Stimulated activated CD8-positive, alpha-beta memory T cell treated with anti-CD3 and anti-CD28 coated beads, Interleukin-15, amount 100 ng/mL, for 48 hours (primary cell): ENCODE data around the gene BCAS3.
"Not testable (repeated sequence)": the region's sequence is repeated elsewhere in the genome, so short reads cannot be mapped to it uniquely, and the experiment has no call there.

Experiments
- DNase-seq, 2 donors: peaks; one replicate each; pipeline ENCODE4 v3.0.0-alpha.2; 2020; ENCODE audit warnings: low read depth in 2 of 2

The BCAS3 gene

GRCh38 chr17:61000911-61001310, 323.3 kb downstream of the BCAS3 start:
- no peak for DNase-seq

DNA sequence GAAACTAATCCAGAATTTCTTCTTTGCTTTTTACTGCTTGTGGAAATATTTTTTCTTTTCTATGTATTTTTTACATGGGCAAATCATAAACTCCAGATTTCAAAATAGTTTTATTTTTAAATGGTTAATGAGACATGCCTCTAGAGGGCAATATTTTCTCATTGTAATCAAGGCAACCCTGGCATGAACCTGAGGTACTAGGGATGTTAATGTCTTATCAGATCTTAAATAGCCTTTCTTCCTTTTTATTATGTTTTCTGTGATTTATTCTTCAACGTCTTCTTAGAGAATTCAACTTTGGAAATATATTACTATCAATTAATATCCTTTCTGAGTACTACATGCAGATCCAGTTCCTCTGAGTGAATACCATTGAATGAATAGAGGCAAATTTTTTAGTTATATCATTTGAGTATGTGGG, 324.7 kb downstream of the BCAS3 start:
- no peak for DNase-seq

DNA sequence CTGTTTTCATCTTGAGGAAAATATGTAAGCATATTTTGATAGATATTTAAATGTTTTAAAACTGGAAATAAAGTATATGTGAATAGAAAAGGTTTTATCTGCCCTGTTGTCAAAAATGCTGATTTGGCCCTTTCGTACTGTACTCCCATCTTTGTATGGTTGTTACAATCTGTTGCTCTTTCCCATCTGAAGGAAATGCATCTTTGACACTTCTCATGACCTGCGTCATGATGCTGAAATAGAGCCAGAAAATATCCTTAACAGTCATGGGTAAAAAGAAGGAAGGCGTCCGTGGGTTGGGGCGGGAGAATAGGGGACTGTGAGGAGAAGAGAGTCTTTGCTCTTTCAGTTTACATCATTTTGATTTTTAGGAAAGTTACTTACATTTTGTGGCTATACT, 327.7 kb downstream of the BCAS3 start:
- DNase-seq: no peak

GRCh38 chr17:61005958-61006357, 328.3 kb downstream of the BCAS3 start:
- not testable (repeated sequence) for DNase-seq

GRCh38 chr17:61007980-61008379, 330.3 kb downstream of the BCAS3 start:
- DNase-seq: no peak

DNA sequence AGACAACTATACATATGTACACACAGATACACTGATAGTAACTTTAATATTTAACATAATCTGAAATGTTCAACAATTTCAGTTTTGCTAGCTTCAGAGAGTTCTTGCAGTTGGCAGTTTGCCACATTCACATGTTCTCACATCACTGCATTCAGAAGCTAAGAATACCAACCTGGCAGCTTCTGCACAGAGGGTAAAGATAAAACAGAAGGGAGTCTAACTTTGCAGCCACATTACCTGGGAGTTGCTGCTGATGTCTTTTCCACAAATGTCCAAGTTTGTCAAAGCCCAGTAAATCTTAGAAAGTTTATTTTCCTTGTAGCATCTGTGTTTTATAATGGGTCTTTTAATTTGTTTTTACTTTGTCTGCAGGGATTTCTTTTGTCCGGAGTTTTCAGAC, 332.0 kb downstream of the BCAS3 start:
- no peak for DNase-seq

DNA sequence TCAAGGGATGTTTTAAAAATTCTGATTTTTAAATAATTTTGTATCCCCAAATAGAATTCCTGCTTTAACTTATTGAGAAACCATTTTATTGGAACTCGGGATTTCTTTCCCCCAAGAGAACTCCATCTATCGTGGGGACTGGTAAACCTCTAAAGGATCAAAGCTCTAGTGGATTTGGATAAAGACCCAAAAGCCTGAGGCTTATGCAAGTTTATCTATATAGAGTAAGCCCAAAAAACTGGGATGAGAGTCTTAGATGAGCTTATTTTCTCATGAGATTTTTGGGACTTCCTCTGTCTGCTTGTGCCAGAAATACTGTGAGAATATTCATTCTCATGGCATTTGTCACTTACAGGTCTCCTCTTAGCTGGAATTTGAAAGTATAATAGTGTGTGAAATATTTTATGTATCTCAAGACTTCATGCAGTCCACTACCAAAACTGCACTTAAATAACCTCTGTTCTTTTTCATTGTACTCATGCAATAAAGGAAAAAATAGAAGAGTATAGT, 333.1 kb downstream of the BCAS3 start:
- DNase-seq: no peak

DNA sequence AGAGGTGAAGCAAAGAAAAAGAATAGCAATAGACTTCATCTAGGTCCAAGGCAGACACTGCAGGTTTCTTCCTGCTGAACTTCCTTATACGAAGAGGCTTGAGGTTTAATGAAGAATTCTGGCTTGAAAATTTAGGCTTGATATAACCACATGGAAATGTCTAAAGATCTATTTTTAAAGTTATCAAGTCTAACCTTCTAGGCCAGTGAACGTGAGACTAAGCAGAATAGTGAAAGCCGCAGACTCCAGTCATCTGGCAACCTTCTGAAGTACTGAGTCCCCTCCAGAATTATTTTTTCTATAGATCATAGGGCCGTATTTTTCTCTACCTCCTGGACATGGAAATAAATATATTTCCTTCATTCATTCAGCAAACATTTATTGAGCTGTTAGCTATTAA, 333.6 kb downstream of the BCAS3 start:
- no peak for DNase-seq

DNA sequence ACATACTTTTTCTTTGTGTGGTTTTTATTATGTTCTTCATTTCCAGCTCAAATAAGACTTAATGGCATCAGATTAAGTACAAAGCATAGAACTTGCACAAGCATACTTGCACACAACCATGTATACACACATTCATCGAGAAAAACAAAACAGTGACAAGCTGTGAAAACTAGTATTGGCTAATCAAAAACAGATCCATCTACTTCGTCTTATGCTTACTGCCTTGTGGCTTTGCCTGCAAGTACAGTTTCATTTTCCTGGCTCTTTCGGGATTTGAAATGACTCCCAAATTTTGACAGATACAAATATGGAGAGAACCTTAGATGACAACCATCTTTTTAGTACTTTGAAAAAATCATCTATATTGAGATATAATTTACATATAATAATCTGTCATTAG, 338.3 kb downstream of the BCAS3 start:
- DNase-seq: no peak

DNA sequence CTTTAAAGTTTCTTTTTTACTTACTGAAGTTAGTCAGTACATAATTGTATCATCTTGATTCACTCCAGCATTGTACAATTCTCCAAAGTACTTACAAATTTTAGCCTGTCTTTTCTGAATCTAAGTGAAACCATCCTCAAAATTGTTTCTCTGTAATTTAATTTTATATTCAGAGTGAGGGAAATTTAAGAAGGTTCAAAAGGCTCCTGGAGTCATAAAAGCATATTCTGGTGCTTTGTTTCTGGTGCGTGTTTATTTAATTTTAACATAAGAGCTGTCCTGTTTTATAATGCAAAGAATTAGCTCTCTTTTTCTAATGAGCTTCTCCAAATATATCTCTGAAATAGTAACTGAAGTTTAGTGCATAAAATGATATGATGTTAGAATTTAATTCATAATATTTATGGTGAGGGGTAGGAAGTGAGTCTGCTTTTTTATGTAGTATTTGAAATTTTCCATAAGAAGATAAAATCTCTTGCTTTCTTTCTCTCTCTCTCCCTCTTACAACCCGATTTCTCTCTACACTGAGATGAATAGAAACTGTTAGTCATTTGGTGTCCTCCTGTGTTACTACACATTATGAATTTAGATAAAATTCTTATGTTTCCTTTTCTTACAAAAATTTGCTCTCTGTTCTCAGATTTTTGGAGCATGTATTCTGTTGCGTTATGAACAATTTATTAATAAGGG, 339.8 kb downstream of the BCAS3 start:
- no peak for DNase-seq

DNA sequence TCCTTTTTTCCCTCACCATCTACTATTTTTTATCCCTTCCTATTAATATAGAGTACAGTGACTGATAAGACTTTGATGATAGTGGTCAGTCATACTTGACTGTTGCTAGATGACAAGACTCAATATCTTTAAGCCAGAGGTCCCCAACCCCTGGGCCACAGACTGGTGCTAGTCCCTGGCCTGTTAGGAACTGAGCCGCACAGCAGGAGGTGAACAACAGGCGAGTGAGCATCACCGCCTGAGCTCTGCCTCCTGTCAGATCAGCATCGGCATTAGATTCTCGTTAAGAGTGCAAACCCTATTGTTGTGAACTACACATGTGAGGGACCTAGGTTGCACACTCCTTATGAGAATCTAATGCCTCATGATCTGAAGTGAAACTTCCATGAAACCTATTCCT, 341.3 kb downstream of the BCAS3 start:
- no peak for DNase-seq

- no peak for DNase-seq
Measured at GRCh38 chr17:61023996-61024395, 346.3 kb downstream of the BCAS3 start.

DNA sequence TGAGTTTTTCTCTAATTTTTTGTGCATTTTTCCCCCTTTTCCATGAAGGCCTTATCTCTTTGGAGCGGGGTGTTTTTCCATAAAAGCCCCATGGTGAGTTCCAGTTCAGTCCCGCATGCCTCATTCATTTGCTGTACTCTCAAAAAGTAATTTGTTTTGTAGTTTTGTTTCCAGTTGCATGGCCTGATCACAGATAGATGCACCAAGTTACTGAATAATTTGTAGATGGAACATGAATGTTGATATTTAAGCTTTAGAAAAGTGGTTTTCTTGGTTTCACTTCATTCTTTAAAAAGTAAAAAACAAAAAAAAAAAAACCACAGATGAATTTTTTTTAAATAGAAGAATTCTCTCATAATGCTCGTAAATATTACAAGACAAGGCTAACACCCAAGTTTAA, 349.2 kb downstream of the BCAS3 start:
- no peak for DNase-seq

DNA sequence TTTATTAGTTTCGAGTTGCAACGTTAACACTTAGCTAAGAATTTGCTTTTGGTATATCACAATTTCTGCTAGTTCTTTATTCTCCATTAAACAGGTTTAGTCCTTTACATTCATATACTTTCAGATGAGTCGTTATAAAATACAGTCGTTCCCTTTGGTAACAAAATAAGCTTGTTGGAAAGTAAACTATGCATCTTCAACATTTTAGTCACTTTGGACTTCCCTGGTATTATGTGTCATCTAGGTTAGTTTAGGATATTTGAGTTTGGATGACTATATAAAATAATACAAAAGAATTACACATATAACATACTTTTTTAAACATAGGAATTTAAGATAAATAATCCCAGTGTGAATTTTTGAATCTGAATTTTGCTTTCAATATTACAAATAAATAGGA, 351.5 kb downstream of the BCAS3 start:
- DNase-seq: no peak

DNA sequence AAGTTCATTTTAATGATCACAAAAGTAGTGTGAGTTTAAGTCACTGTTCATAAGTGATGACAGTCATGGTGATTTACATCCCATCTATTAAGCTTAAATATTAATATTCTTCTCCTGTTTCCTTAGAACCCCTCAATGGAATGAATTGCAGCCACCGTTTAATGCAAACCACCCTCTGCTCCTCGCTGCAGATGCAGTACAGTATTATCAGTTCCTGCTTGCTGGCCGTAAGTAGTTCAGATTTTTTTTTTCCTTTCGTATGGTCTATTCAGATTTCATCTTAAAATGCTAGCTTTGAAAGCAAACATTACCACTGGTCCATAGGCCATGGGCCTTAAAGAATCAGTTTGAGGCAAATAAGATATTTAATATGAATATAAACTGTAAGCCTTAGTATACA, 363.0 kb downstream of the BCAS3 start:
- no peak for DNase-seq

DNA sequence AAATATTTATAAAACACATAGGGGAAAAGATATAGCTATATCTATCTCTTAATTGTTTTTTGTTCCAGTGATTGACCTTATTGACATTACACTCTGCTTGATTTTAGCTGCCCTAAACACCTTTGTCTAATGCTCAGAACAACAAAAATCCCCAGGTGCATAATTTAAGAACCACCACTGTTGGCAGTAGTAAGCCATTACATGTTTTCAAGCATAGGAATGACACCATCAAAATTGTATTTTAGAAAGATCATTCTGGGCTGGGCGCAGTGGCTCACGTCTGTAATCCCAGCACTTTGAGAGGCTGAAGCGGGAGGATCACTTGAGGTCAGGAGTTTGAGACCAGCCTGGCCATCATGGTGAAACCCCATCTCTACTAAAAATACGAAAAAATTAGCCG, 364.7 kb downstream of the BCAS3 start:
- not testable (repeated sequence) for DNase-seq

DNA sequence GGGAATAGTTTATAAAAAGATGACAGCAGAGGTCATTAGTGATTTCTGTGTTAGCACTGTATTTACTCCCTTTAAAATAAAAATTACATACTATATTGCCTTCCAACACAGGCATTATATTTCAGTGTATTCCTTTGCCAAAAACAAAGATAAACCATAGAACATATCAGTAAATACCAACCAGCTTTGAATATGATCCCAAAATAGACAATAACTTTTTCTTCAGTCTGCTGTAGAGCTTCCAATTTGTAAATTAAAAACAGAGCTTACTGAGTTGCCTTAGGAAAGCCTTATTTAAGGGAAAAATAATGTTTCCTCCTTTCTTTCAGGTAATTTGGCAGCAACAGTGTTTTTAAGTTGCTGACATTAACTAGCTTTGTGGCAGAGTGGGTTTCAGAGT, 369.9 kb downstream of the BCAS3 start:
- no peak for DNase-seq

DNA sequence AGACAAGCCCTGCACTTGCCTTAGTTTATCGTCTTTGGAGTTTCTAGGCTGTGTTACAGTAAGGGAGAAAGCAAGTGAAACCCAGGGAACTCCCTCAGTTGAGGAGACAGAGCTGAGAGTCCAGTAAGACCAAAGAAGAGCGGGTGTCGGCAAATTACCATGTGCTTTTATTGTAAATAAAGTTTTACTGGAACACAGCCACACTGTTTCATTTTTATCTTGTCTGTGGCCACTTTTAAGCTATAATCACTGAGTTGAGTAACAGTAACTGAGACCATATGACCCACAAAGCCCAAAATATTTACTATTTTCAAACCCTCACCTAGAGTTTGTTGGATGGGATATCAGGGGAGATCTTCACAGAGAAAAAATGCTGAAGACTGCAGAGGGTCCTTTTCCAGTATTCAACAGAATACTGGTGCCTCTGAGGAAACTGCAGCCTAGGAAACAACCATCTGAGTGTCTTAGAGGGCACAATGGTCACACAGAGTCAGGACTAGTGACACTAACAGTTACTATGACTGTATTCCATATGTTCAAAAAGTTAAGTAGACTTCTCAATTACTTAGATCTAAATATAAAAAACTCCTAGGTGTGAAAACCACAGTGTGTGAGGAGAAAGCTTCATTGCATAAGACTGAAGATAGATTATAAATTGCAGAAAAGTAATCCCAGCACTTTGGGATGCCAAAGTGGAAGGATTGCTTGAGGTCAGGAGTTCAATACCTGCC, 370.9 kb downstream of the BCAS3 start:
- no peak for DNase-seq

GRCh38 chr17:61053469-61053868, 375.8 kb downstream of the BCAS3 start:
- no peak for DNase-seq

GRCh38 chr17:61054436-61054835, 376.8 kb downstream of the BCAS3 start:
- DNase-seq: no peak

DNA sequence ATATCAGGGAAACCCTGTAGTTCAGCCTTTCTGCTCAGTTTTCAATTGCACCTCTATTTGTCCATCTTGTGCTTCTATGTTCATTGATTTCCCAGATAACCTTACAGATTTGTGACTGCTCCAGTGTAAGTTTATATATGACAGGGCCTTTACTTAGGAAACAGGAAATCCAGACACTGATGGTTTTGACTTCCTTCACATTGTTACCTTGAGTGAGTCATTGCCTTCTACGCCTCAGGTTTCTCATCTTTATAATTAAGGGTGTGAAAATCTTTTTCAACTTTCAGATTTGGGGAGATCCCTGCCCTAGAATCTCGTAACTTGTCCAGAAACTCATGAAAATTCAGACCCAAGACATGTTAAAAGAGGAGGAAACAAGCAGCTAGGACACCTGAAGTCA, 379.6 kb downstream of the BCAS3 start:
- DNase-seq: no peak

DNA sequence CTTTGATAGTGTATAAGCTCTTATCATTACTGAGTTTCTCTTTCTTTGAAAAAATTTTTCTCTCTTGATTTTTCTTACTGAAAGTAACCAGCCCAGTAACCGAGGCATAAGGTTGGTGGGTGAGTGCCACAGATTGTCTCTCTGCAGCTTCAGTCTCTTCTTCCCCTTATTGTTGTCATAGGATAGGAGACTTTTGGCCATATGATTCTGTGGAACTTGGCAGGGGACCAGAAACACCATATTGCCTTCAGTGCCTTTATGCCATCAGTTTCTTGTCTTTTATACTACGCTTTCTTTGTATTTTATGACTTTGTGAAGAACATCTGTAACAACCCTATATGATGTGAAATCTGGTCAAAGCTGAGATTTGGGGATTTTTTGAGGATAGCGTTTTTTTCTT, 380.4 kb downstream of the BCAS3 start:
- no peak for DNase-seq

- no peak for DNase-seq
Measured at GRCh38 chr17:61063528-61063927, 385.9 kb downstream of the BCAS3 start.
